ENCODE results near the gene C1QTNF12.

The C1QTNF12 gene

GRCh38 chr1:1246577-1247340 is at the start of gene C1QTNF12:
Gene C1QTNF12 (minus strand): TSS chr1:1246722. CDS start chr1:1246690, 32 bp downstream.
- DNase-seq (ENCODE audit: low read depth in 2 of 2) = no peak

- DNase-seq (ENCODE audit: low read depth in 2 of 2) = no peak
Measured at GRCh38 chr1:1295154-1295923, 48.8 kb upstream of the C1QTNF12 start.

- no peak for DNase-seq (ENCODE audit: low read depth in 2 of 2)
Measured at GRCh38 chr1:1294250-1294890, 47.8 kb upstream of the C1QTNF12 start.

- no peak for DNase-seq (ENCODE audit: low read depth in 2 of 2)
Measured at GRCh38 chr1:1293263-1294249, 47.0 kb upstream of the C1QTNF12 start.

- DNase-seq (ENCODE audit: low read depth in 2 of 2) = no peak
Measured at GRCh38 chr1:1292851-1293250, 46.3 kb upstream of the C1QTNF12 start.

GRCh38 chr1:1292442-1292779 is 45.9 kb upstream of the C1QTNF12 start:
- DNase-seq (ENCODE audit: low read depth in 2 of 2) = no peak

- no peak for DNase-seq (ENCODE audit: low read depth in 2 of 2)
Measured at GRCh38 chr1:1291548-1292441, 45.3 kb upstream of the C1QTNF12 start.

- DNase-seq (ENCODE audit: low read depth in 2 of 2) = no peak
Measured at GRCh38 chr1:1291023-1291528, 44.6 kb upstream of the C1QTNF12 start.

- DNase-seq (ENCODE audit: low read depth in 2 of 2) = peak in 1 of 2 donors; percentile 64
Measured at GRCh38 chr1:1290238-1290731, 43.8 kb upstream of the C1QTNF12 start.

- no peak for DNase-seq (ENCODE audit: low read depth in 2 of 2)
Measured at GRCh38 chr1:1287288-1288110, 41.0 kb upstream of the C1QTNF12 start.

- no peak for DNase-seq (ENCODE audit: low read depth in 2 of 2)
Measured at GRCh38 chr1:1286313-1287261, 40.1 kb upstream of the C1QTNF12 start.

- no peak for DNase-seq (ENCODE audit: low read depth in 2 of 2)
Measured at GRCh38 chr1:1285611-1286311, 39.2 kb upstream of the C1QTNF12 start.

- DNase-seq (ENCODE audit: low read depth in 2 of 2) = no peak
Measured at GRCh38 chr1:1285102-1285571, 38.6 kb upstream of the C1QTNF12 start.

GRCh38 chr1:1284221-1285101 is 37.9 kb upstream of the C1QTNF12 start:
- no peak for DNase-seq (ENCODE audit: low read depth in 2 of 2)

- no peak for DNase-seq (ENCODE audit: low read depth in 2 of 2)
Measured at GRCh38 chr1:1283821-1284220, 37.3 kb upstream of the C1QTNF12 start.

GRCh38 chr1:1282998-1283397 is 36.5 kb upstream of the C1QTNF12 start:
- no peak for DNase-seq (ENCODE audit: low read depth in 2 of 2)

All from activated CD4-positive, alpha-beta T cell treated with anti-CD3 and anti-CD28 coated beads for 24 hours (primary cell).